Astrocyte (in vitro differentiated cells and primary cell): ENCODE measurements around the gene C1orf50. TPM values are rescaled to one million over a fixed set of nuclear protein-coding genes. Genes with fewer than 3 reads are reported as not detected.
"Not testable (repeated sequence)": the region's sequence is repeated elsewhere in the genome, so short reads cannot be mapped to it uniquely, and the experiment has no call there.

Source experiments
- DNase-seq: peaks from one replicate; pipeline ENCODE4 v3.0.0-alpha.2; 2010; ENCODE audit warnings: low read depth
- FAIRE-seq: peaks from 2 replicates; lab custom pipeline; 2011; peaks lifted over from hg19 to GRCh38; lab: Jason Lieb, UNC
- H2AFZ ChIP-seq: 2 replicates; pipeline ENCODE4 v1.6.0; 2012; ENCODE audit warnings: low read depth, low read length, inconsistent platforms
- H3K27ac ChIP-seq: 2 replicates; pipeline ENCODE4 v1.5.1; 2011; ENCODE audit warnings: low read depth, low read length, inconsistent platforms
- H3K27me3 ChIP-seq: 2 replicates; pipeline ENCODE4 v1.6.0; 2011; ENCODE audit warnings: low read length, inconsistent platforms; ENCODE audit not compliant: insufficient read depth
- H3K36me3 ChIP-seq: 2 replicates; pipeline ENCODE4 v1.5.1; 2011; ENCODE audit warnings: low read length, inconsistent platforms; ENCODE audit not compliant: insufficient read depth
- H3K4me1 ChIP-seq: 2 replicates; pipeline ENCODE4 v1.5.1; 2011; ENCODE audit warnings: low read length, inconsistent platforms; ENCODE audit not compliant: insufficient read depth
- H3K4me2 ChIP-seq: 2 replicates; pipeline ENCODE4 v1.6.0; 2012; ENCODE audit warnings: low read length, inconsistent platforms
- H3K4me3 ChIP-seq: 2 replicates; pipeline ENCODE4 v1.5.1; 2011; ENCODE audit warnings: low read depth, mild to moderate bottlenecking, low read length, inconsistent platforms; ENCODE audit not compliant: insufficient read depth
- H3K79me2 ChIP-seq: 2 replicates; pipeline ENCODE4 v1.6.0; 2012; ENCODE audit warnings: mild to moderate bottlenecking, low read length, inconsistent platforms; ENCODE audit not compliant: insufficient read depth
- H3K9ac ChIP-seq: 2 replicates; pipeline ENCODE4 v1.6.0; 2012; ENCODE audit warnings: mild to moderate bottlenecking, low read length, inconsistent platforms
- H3K9me3 ChIP-seq: 2 replicates; pipeline ENCODE4 v1.5.1; 2012; ENCODE audit warnings: low read depth, mild to moderate bottlenecking, low read length, inconsistent platforms; ENCODE audit not compliant: insufficient read depth
- H4K20me1 ChIP-seq: 2 replicates; pipeline ENCODE4 v1.6.0; 2012; ENCODE audit warnings: low read length, inconsistent platforms; ENCODE audit not compliant: insufficient read depth
- H3K27ac Mint-ChIP-seq: one replicate; pipeline ENCODE4 v1.8.0; 2021; ENCODE audit warnings: mild to moderate bottlenecking, mixed read lengths; ENCODE audit not compliant: unreplicated experiment
- H3K27me3 Mint-ChIP-seq: one replicate; pipeline ENCODE4 v1.8.0; 2021; ENCODE audit warnings: low read depth, mixed read lengths; ENCODE audit not compliant: unreplicated experiment
- H3K36me3 Mint-ChIP-seq: one replicate; pipeline ENCODE4 v1.8.0; 2021; ENCODE audit warnings: low read depth, mixed read lengths; ENCODE audit not compliant: unreplicated experiment
- H3K4me1 Mint-ChIP-seq: one replicate; pipeline ENCODE4 v1.8.0; 2021; ENCODE audit warnings: low read depth, mixed read lengths; ENCODE audit not compliant: unreplicated experiment
- H3K4me3 Mint-ChIP-seq: one replicate; pipeline ENCODE4 v1.8.0; 2021; ENCODE audit warnings: mild to moderate bottlenecking, moderate library complexity, mixed read lengths; ENCODE audit not compliant: unreplicated experiment
- H3K9me3 Mint-ChIP-seq: one replicate; pipeline ENCODE4 v1.8.0; 2021; ENCODE audit warnings: mild to moderate bottlenecking, mixed read lengths; ENCODE audit not compliant: unreplicated experiment
- CTCF ChIP-seq: IDR thresholded peaks from 2 replicates; pipeline ENCODE4 v1.5.1; 2011; ENCODE audit warnings: low read depth, mild to moderate bottlenecking, inconsistent platforms, low read length, moderate library complexity; ENCODE audit not compliant: insufficient read depth
- EZH2 ChIP-seq: IDR thresholded peaks from 2 replicates; pipeline ENCODE4 v1.6.1; 2012; ENCODE audit warnings: mild to moderate bottlenecking, low read length, inconsistent platforms; ENCODE audit not compliant: insufficient read depth
- total RNA-seq: library from RNA; stranded (reverse); gene quantifications from 2 replicates; pipeline ENCODE4 v1.2.1, GENCODE V29; 2021

Gene C1orf50
- total RNA-seq, 1 donor from 2014 or later, result 9.5 TPM

GRCh38 chr1:42806593-42806992 is 39.5 kb downstream of the C1orf50 start:
- DNase-seq, result no peak
- no peaks in the 10 kb centered on the region for H3K9me3 ChIP-seq
- no peak overlapping the region for H3K27ac Mint-ChIP-seq
- H3K36me3 Mint-ChIP-seq, result peaks cover 13% of the 10 kb centered on the region
- no peak overlapping the region for H3K4me3 ChIP-seq
- H3K27ac ChIP-seq, result no peak overlapping the region
- no peaks in the 10 kb centered on the region for H3K36me3 ChIP-seq
- H3K4me1 Mint-ChIP-seq, result peaks cover 15% of the 10 kb centered on the region
- no peak for TF ChIP-seq EZH2
- TF ChIP-seq CTCF, result no peak
- FAIRE-seq, result no peak
- H3K4me2 ChIP-seq, result no peak overlapping the region
- H2AFZ ChIP-seq, result no peak overlapping the region
- H3K27me3 Mint-ChIP-seq, result no peaks in the 10 kb centered on the region
- H3K27me3 ChIP-seq, result no peaks in the 10 kb centered on the region
- H3K9ac ChIP-seq, result no peak overlapping the region
- H3K4me1 ChIP-seq, result no peaks in the 10 kb centered on the region
- H3K79me2 ChIP-seq, result no peaks in the 10 kb centered on the region
- no peaks in the 10 kb centered on the region for H3K9me3 Mint-ChIP-seq
- no peak overlapping the region for H3K4me3 Mint-ChIP-seq
- H4K20me1 ChIP-seq, result no peaks in the 10 kb centered on the region

- Histone ChIP-seq H3K4me3 (no peak overlapping the region), H3K79me2 (no peaks in the 10 kb centered on the region), H4K20me1 (no peaks in the 10 kb centered on the region), H3K9me3 (no peaks in the 10 kb centered on the region), H2AFZ (no peak overlapping the region), H3K9ac (no peak overlapping the region), H3K36me3 (no peaks in the 10 kb centered on the region), H3K4me1 (no peaks in the 10 kb centered on the region), H3K4me2 (no peak overlapping the region), H3K27me3 (no peaks in the 10 kb centered on the region), H3K27ac (no peak overlapping the region)
- H3K9me3 Mint-ChIP-seq, result no peaks in the 10 kb centered on the region
- H3K36me3 Mint-ChIP-seq, result peaks cover 13% of the 10 kb centered on the region
- peaks cover 15% of the 10 kb centered on the region for H3K4me1 Mint-ChIP-seq
- DNase-seq (no peak), FAIRE-seq (no peak)
- no peak for TF ChIP-seq CTCF
- H3K27me3 Mint-ChIP-seq, result no peaks in the 10 kb centered on the region
- no peak overlapping the region for H3K27ac Mint-ChIP-seq
- no peak overlapping the region for H3K4me3 Mint-ChIP-seq
These were observed 40.1 kb downstream of the C1orf50 start for GRCh38 chr1:42807056-42807668.

GRCh38 chr1:42814815-42815214 is 47.8 kb downstream of the C1orf50 start:
- not testable (repeated sequence) for H3K36me3 ChIP-seq, H3K27me3 Mint-ChIP-seq, H4K20me1 ChIP-seq, H3K9me3 ChIP-seq, H3K27me3 ChIP-seq, H2AFZ ChIP-seq, H3K36me3 Mint-ChIP-seq, H3K9ac ChIP-seq, H3K27ac Mint-ChIP-seq, H3K27ac ChIP-seq, H3K4me3 ChIP-seq, FAIRE-seq, H3K4me3 Mint-ChIP-seq, H3K9me3 Mint-ChIP-seq, DNase-seq, H3K4me2 ChIP-seq
- peaks cover 16% of the 10 kb centered on the region for H3K4me1 ChIP-seq
- peaks cover 17% of the 10 kb centered on the region for H3K79me2 ChIP-seq
- H3K4me1 Mint-ChIP-seq, result peaks cover 10% of the 10 kb centered on the region
